ENCODE data around the gene OR9A2. TPM values are rescaled to one million over a fixed set of nuclear protein-coding genes. Genes with fewer than 3 reads are reported as not detected.

Gene OR9A2
- total RNA-seq, 1 donor from 2014 or later = not detected

- no peaks in the 10 kb centered on the region for H3K9me3 Mint-ChIP-seq (ENCODE audit: unreplicated experiment)
- DNase-seq (ENCODE audit: low spot score) = no peak
- H3K27ac Mint-ChIP-seq (ENCODE audit: unreplicated experiment) = no peak overlapping the region
- H3K4me1 Mint-ChIP-seq (ENCODE audit: unreplicated experiment) = no peaks in the 10 kb centered on the region
- H3K4me3 Mint-ChIP-seq (ENCODE audit: unreplicated experiment) = no peak overlapping the region
- H3K27me3 Mint-ChIP-seq (ENCODE audit: unreplicated experiment) = peaks cover 3% of the 10 kb centered on the region
- H3K36me3 Mint-ChIP-seq (ENCODE audit: low read depth, unreplicated experiment) = no peaks in the 10 kb centered on the region
- no peak for TF ChIP-seq CTCF (IDR thresholded peaks at IDR 0.05; ENCODE audit: unreplicated experiment)
These were observed 14.9 kb downstream of the OR9A2 start for GRCh38 chr7:143012001-143012400.

GRCh38 chr7:143008007-143008901 lies 18.7 kb downstream of the OR9A2 start:
- peak; percentile 90 for DNase-seq (ENCODE audit: low spot score)
- no peaks in the 10 kb centered on the region for H3K9me3 Mint-ChIP-seq (ENCODE audit: unreplicated experiment)
- no peaks in the 10 kb centered on the region for H3K4me1 Mint-ChIP-seq (ENCODE audit: unreplicated experiment)
- peak; percentile 99 for TF ChIP-seq CTCF (IDR thresholded peaks at IDR 0.05; ENCODE audit: unreplicated experiment)
- H3K4me3 Mint-ChIP-seq (ENCODE audit: unreplicated experiment) = no peak overlapping the region
- no peaks in the 10 kb centered on the region for H3K27me3 Mint-ChIP-seq (ENCODE audit: unreplicated experiment)
- H3K36me3 Mint-ChIP-seq (ENCODE audit: low read depth, unreplicated experiment) = no peaks in the 10 kb centered on the region
- H3K27ac Mint-ChIP-seq (ENCODE audit: unreplicated experiment) = no peak overlapping the region

GRCh38 chr7:143005632-143006260 lies 21.2 kb downstream of the OR9A2 start:
- H3K4me1 Mint-ChIP-seq (ENCODE audit: unreplicated experiment) = no peaks in the 10 kb centered on the region

GRCh38 chr7:143003393-143004051 lies 23.4 kb downstream of the OR9A2 start:
- no peaks in the 10 kb centered on the region for H3K4me1 Mint-ChIP-seq (ENCODE audit: unreplicated experiment)
- no peak for DNase-seq (ENCODE audit: low spot score)
- peak; percentile 95 for TF ChIP-seq CTCF (IDR thresholded peaks at IDR 0.05; ENCODE audit: unreplicated experiment)
- H3K27ac Mint-ChIP-seq (ENCODE audit: unreplicated experiment) = no peak overlapping the region
- H3K9me3 Mint-ChIP-seq (ENCODE audit: unreplicated experiment) = no peaks in the 10 kb centered on the region
- no peaks in the 10 kb centered on the region for H3K36me3 Mint-ChIP-seq (ENCODE audit: low read depth, unreplicated experiment)
- H3K27me3 Mint-ChIP-seq (ENCODE audit: unreplicated experiment) = no peaks in the 10 kb centered on the region
- no peak overlapping the region for H3K4me3 Mint-ChIP-seq (ENCODE audit: unreplicated experiment)

More at GRCh38 chr7:143005632-143006260, 21.2 kb downstream of the OR9A2 start:
- no peaks in the 10 kb centered on the region for H3K36me3 Mint-ChIP-seq (ENCODE audit: low read depth, unreplicated experiment)
- H3K4me3 Mint-ChIP-seq (ENCODE audit: unreplicated experiment) = no peak overlapping the region
- no peak overlapping the region for H3K27ac Mint-ChIP-seq (ENCODE audit: unreplicated experiment)
- DNase-seq (ENCODE audit: low spot score) = no peak
- no peaks in the 10 kb centered on the region for H3K27me3 Mint-ChIP-seq (ENCODE audit: unreplicated experiment)
- no peaks in the 10 kb centered on the region for H3K9me3 Mint-ChIP-seq (ENCODE audit: unreplicated experiment)
- TF ChIP-seq CTCF (IDR thresholded peaks at IDR 0.05; ENCODE audit: unreplicated experiment) = no peak
